Fibroblast of lung (primary cell): Measurements from ENCODE around the gene CDK10. TPM values are rescaled to one million over a fixed set of nuclear protein-coding genes. Genes with fewer than 3 reads are reported as not detected.
"Not testable (repeated sequence)": the region's sequence is repeated elsewhere in the genome, so short reads cannot be mapped to it uniquely, and the experiment has no call there.

Experiments used
- DNase-seq, 2 donors: peaks; one replicate each; pipeline versions ENCODE4 v3.0.0 to v3.0.0-alpha.2; 2010; ENCODE audit warnings: low read depth in 2 of 2
- H2AFZ ChIP-seq: 2 replicates; pipeline ENCODE4 v1.5.1; 2012; ENCODE audit warnings: low read length, control low read depth, inconsistent platforms
- H3K27ac ChIP-seq: 2 replicates; pipeline ENCODE4 v1.5.1; 2011; ENCODE audit warnings: low read length, control low read depth; ENCODE audit not compliant: insufficient read depth
- H3K27me3 ChIP-seq: 2 replicates; pipeline ENCODE4 v1.5.1; 2011; ENCODE audit warnings: mild to moderate bottlenecking, low read length; ENCODE audit not compliant: control insufficient read depth, insufficient read depth
- H3K36me3 ChIP-seq: 2 replicates; pipeline ENCODE4 v1.5.1; 2011; ENCODE audit warnings: low read length; ENCODE audit not compliant: control insufficient read depth, insufficient read depth
- H3K4me1 ChIP-seq: 2 replicates; pipeline ENCODE4 v1.5.1; 2011; ENCODE audit warnings: low read length; ENCODE audit not compliant: control insufficient read depth, insufficient read depth; ENCODE audit errors: extremely low read depth
- H3K4me2 ChIP-seq: 2 replicates; pipeline ENCODE4 v1.5.1; 2011; ENCODE audit warnings: low read length, control low read depth; ENCODE audit not compliant: insufficient read depth; ENCODE audit errors: extremely low read depth
- H3K4me3 ChIP-seq, 4 experiments: fragments of 200-600 bp in 1 of 4; sonication (generic) in 1 of 4; replicated peaks in 1 of 4; 2 replicates each; pipeline ENCODE4 v1.5.1; 2011 to 2016; ENCODE audit warnings: low read length in 4 of 4, low read depth in 3 of 4, mild to moderate bottlenecking in 3 of 4, control low read depth in 2 of 4, inconsistent platforms in 1 of 4, mixed read lengths in 1 of 4; ENCODE audit not compliant: insufficient read depth in 1 of 4; ENCODE audit errors: control extremely low read depth in 1 of 4
- H3K79me2 ChIP-seq: 2 replicates; pipeline ENCODE4 v1.5.1; 2012; ENCODE audit warnings: mild to moderate bottlenecking, low read length, inconsistent platforms; ENCODE audit not compliant: control insufficient read depth, insufficient read depth
- H3K9ac ChIP-seq: 2 replicates; pipeline ENCODE4 v1.5.1; 2011; ENCODE audit warnings: mild to moderate bottlenecking, low read length, control low read depth; ENCODE audit not compliant: insufficient read depth
- H3K9me3 ChIP-seq: 2 replicates; pipeline ENCODE4 v1.5.1; 2012; ENCODE audit warnings: low read depth, low read length; ENCODE audit not compliant: control insufficient read depth, insufficient read depth
- H4K20me1 ChIP-seq: 2 replicates; pipeline ENCODE4 v1.5.1; 2011; ENCODE audit warnings: low read length; ENCODE audit not compliant: control insufficient read depth, insufficient read depth; ENCODE audit errors: extremely low read depth
- EZH2 ChIP-seq: IDR thresholded peaks from 2 replicates; pipeline ENCODE4 v1.5.1; 2012; ENCODE audit warnings: low read length, control low read depth, mild to moderate bottlenecking; ENCODE audit errors: missing control alignments
- polyA plus RNA-seq, 2 donors: library from polyadenylated mRNA; depleted of rRNA in 1 of 2; stranded (reverse) in 1 of 2; unstranded in 1 of 2; fragments of >200 nt; gene quantifications; 2 replicates each; pipeline ENCODE4 v1.2.1, GENCODE V29; 2011 to 2012; ENCODE audit warnings: missing spikeins in 1 of 2
- total RNA-seq: library from RNA; depleted of rRNA; stranded (reverse); fragments of >200 nt; gene quantifications from 2 replicates; pipeline ENCODE4 v1.2.1, GENCODE V29; 2014
- TF ChIP-seq, protein P1 (sequence below), 2 donors: IDR thresholded peaks in 1 of 2; conservative IDR thresholded peaks in 1 of 2; 1 replicate in 1 of 2; 2 replicates in 1 of 2; pipeline ENCODE4 v1.5.1; 2011 to 2012; ENCODE audit warnings: low read length in 2 of 2, control low read depth in 1 of 2, inconsistent platforms in 1 of 2, low read depth in 1 of 2, mild to moderate bottlenecking in 1 of 2

The CDK10 gene
- total and polyA plus RNA-seq, 2 donors (not counting 1 experiment from before 2014, with no cell fraction given), result 22.9 to 41.9 TPM

DNA sequence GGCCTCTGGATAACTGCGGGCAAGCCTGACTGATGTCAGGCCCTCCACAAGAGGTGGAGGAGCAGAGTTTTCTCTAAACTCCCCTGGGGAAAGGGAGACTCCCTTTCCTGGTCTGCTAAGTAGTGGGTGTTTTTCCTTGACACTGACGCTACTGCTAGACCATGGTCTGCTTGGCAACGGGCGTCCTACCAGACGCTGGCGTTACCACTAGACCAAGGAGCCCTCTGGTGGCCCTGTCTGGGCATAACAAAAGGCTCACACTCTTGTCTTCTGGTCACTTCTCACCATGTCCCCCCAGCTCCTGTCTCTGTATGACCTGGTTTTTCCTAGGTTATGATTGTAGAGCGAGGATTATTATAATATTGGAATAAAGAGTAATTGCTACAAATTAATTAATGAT lies 19.5 kb upstream of the CDK10 start:
- H3K27ac ChIP-seq, H3K4me3 ChIP-seq, H3K27me3 ChIP-seq, H3K9me3 ChIP-seq, H4K20me1 ChIP-seq, H3K36me3 ChIP-seq, H3K4me2 ChIP-seq, H2AFZ ChIP-seq, H3K4me1 ChIP-seq, H3K79me2 ChIP-seq, H3K9ac ChIP-seq: not testable (repeated sequence)
- DNase-seq, result peak; percentile 40
- TF ChIP-seq, protein P1, sequence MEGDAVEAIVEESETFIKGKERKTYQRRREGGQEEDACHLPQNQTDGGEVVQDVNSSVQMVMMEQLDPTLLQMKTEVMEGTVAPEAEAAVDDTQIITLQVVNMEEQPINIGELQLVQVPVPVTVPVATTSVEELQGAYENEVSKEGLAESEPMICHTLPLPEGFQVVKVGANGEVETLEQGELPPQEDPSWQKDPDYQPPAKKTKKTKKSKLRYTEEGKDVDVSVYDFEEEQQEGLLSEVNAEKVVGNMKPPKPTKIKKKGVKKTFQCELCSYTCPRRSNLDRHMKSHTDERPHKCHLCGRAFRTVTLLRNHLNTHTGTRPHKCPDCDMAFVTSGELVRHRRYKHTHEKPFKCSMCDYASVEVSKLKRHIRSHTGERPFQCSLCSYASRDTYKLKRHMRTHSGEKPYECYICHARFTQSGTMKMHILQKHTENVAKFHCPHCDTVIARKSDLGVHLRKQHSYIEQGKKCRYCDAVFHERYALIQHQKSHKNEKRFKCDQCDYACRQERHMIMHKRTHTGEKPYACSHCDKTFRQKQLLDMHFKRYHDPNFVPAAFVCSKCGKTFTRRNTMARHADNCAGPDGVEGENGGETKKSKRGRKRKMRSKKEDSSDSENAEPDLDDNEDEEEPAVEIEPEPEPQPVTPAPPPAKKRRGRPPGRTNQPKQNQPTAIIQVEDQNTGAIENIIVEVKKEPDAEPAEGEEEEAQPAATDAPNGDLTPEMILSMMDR (conservative IDR thresholded peaks at IDR 0.05 in 1 of 2, IDR thresholded peaks at IDR 0.05 in 1 of 2; ENCODE audit: low read depth in 1 of 2, low read length in 2 of 2), result peak; percentile 38 to 47

DNA sequence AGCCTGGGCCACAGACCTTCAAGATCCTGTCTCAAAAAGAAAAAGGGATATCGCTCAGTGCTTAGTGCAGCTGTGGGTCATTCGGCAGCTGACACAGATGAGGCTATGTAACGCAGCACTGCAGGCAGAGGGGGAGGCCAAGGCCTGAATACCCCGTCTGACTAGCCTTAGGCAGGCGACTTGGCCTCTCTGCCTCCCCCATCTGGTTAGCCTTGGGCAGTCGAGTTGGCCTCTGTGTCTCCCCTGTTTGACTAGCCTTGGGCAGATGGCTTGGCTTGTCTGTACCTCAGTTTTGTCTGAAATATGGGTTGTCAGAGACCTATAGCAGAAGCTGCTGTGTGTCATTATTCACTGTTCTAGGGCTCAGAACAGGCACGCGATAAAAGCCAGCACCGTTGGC lies 18.9 kb upstream of the CDK10 start:
- DNase-seq, result no peak
- TF ChIP-seq, protein P1 (conservative IDR thresholded peaks at IDR 0.05 in 1 of 2, IDR thresholded peaks at IDR 0.05 in 1 of 2; ENCODE audit: low read depth in 1 of 2, low read length in 2 of 2), result no peak
- TF ChIP-seq EZH2, result no peak
- Histone ChIP-seq H4K20me1 (no peaks in the 10 kb centered on the region), H3K4me2 (no peak overlapping the region), H3K9ac (no peak overlapping the region), H3K4me1 (no peaks in the 10 kb centered on the region), H3K27me3 (no peaks in the 10 kb centered on the region), H2AFZ (no peak overlapping the region), H3K36me3 (peaks cover 2% of the 10 kb centered on the region), H3K4me3 (no peak overlapping the region), H3K9me3 (no peaks in the 10 kb centered on the region), H3K79me2 (no peaks in the 10 kb centered on the region), H3K27ac (no peak overlapping the region)

- no peaks in the 10 kb centered on the region for H3K4me1 ChIP-seq
- H3K4me2 ChIP-seq, result no peak overlapping the region
- no peaks in the 10 kb centered on the region for H3K79me2 ChIP-seq
- no peak overlapping the region for H3K9ac ChIP-seq
- TF ChIP-seq EZH2, result no peak
- TF ChIP-seq, protein P1 (conservative IDR thresholded peaks at IDR 0.05 in 1 of 2, IDR thresholded peaks at IDR 0.05 in 1 of 2; ENCODE audit: low read depth in 1 of 2, low read length in 2 of 2), result no peak
- H3K9me3 ChIP-seq, result no peaks in the 10 kb centered on the region
- H4K20me1 ChIP-seq, result no peaks in the 10 kb centered on the region
- no peak overlapping the region for H3K27ac ChIP-seq
- H3K27me3 ChIP-seq, result no peaks in the 10 kb centered on the region
- H3K36me3 ChIP-seq, result no peaks in the 10 kb centered on the region
- no peak overlapping the region for H2AFZ ChIP-seq
- no peak for DNase-seq
- H3K4me3 ChIP-seq, result no peak overlapping the region
Measured at GRCh38 chr16:89668790-89669158, 17.7 kb upstream of the CDK10 start.
